Spleen (tissue), 7 donors: ENCODE data around the gene TNXB.
"Not testable (repeated sequence)": the region's sequence is repeated elsewhere in the genome, so short reads cannot be mapped to it uniquely, and the experiment has no call there.

ENCODE experiments used
- CTCF ChIP-seq, 11 experiments: fragments of 200-600 bp in 7 of 11; fragments of 450-650 bp in 4 of 11; sonication (generic) in 4 of 11; IDR thresholded peaks in 8 of 11; conservative IDR thresholded peaks in 3 of 11; 1 replicate in 7 of 11; 2 replicates in 4 of 11; pipeline versions ENCODE4 v1.4.0 to v1.8.0; 2016 to 2021; ENCODE audit warnings: antibody characterized with exemption in 11 of 11, inconsistent platforms in 4 of 11, mild to moderate bottlenecking in 1 of 11
- POLR2AphosphoS5 ChIP-seq, 3 donors: sonication (generic); formaldehyde crosslinking; IDR thresholded peaks; one replicate each; pipeline ENCODE4 v1.5.1; 2017; ENCODE audit warnings: antibody characterized with exemption in 3 of 3
- donor health status: DM: no; HTN: no; CAD: no; lungs with moderate emphysema.
- donor health status: DM: no; HTN: no; CAD: no.
- donor health status: DM: no; HTN: no; CAD: no.

GRCh38 chr6:32014547-32014946 is 94.6 kb downstream of the TNXB start, which contains the start of gene C4B:
- not testable (repeated sequence) for TF ChIP-seq CTCF (IDR thresholded peaks at IDR 0.05 in 8 of 11, conservative IDR thresholded peaks at IDR 0.05 in 3 of 11); POLR2AphosphoS5 (IDR thresholded peaks at IDR 0.05)
